HCT116 (cell line): Measurements from ENCODE around the gene MXRA8. TPM values are rescaled to one million over a fixed set of nuclear protein-coding genes. Genes with fewer than 3 reads are reported as not detected.

Experiments used
- ATAC-seq: fragments of 200-7000 bp; cut with Tn5 transposase; 2 replicates; pipeline ENCODE4 v1.9.1; 2020; ENCODE audit warnings: mild to moderate bottlenecking, moderate library complexity
- BruUV-seq: library from RNA; stranded (reverse); fragments of 400-500 nt; replicated peaks from 2 replicates; lab custom pipeline; 2021; lab: Mats Ljungman, UMichigan
- CTCF ChIA-PET: fragments of 300-600 bp; sonication (Branson Sonifier 250); formaldehyde crosslinking; loops from one replicate; lab custom pipeline; 2021; ENCODE audit warnings: antibody characterized with exemption; lab: Charles Lee
- POLR2A ChIA-PET: fragments of 300-600, 350-600 bp; sonication (Branson Sonifier 250); formaldehyde crosslinking; loops from one replicate; lab custom pipeline; 2021; ENCODE audit warnings: antibody characterized with exemption; lab: Charles Lee
- RAD21 ChIA-PET, 2 experiments: fragments of 300-600 bp; sonication (Branson Sonifier 250); formaldehyde crosslinking; loops; one replicate each; lab custom pipeline; 2023; ENCODE audit warnings: low total read pairs in 2 of 2; ENCODE audit not compliant: uncharacterized antibody in 2 of 2, unreplicated experiment in 2 of 2, low non-redundant PET in 1 of 2; lab: Charles Lee
- DNase-seq: peaks from one replicate; pipeline ENCODE4 v3.0.0-alpha.2; 2010; ENCODE audit warnings: low read depth, low spot score
- H2AFZ ChIP-seq: fragments of 200-600 bp; shearing (Covaris generic), sonication (generic); 2 replicates; pipeline ENCODE4 v1.6.1; 2017; ENCODE audit warnings: low read depth, mixed run types, mixed read lengths, antibody characterized with exemption, low read length; ENCODE audit not compliant: poor library complexity, severe bottlenecking
- H3K27ac ChIP-seq: 2 replicates; pipeline ENCODE4 v1.5.1; 2012; ENCODE audit warnings: low read depth, low read length
- H3K27me3 ChIP-seq: fragments of 200-600 bp; sonication (generic); 2 replicates; pipeline ENCODE4 v1.6.1; 2016; ENCODE audit warnings: mixed run types, low read length, mixed read lengths; ENCODE audit not compliant: insufficient read depth
- H3K36me3 ChIP-seq, 2 experiments: fragments of 200-500 bp in 1 of 2; fragments of 200-600 bp in 1 of 2; sonication (Bioruptor generic) in 1 of 2; sonication (generic) in 1 of 2; 2 replicates each; pipeline versions ENCODE4 v1.5.1 to v1.6.1; 2014 to 2016; ENCODE audit warnings: low read length in 2 of 2, inconsistent platforms in 1 of 2, mixed read lengths in 1 of 2, mixed run types in 1 of 2; ENCODE audit not compliant: insufficient read depth in 2 of 2, control insufficient read depth in 1 of 2
- H3K4me1 ChIP-seq, 2 experiments: fragments of 200-600 bp in 1 of 2; sonication (generic) in 1 of 2; 2 replicates each; pipeline versions ENCODE4 v1.5.1 to v1.6.1; 2012 to 2017; ENCODE audit warnings: low read length in 2 of 2, inconsistent platforms in 1 of 2, mild to moderate bottlenecking in 1 of 2, mixed read lengths in 1 of 2, mixed run types in 1 of 2, moderate library complexity in 1 of 2; ENCODE audit not compliant: insufficient read depth in 2 of 2, control insufficient read depth in 1 of 2
- H3K4me2 ChIP-seq: fragments of 200-600 bp; sonication (generic); 2 replicates; pipeline ENCODE4 v1.6.1; 2017; ENCODE audit warnings: mixed run types, low read length, mixed read lengths
- H3K4me3 ChIP-seq, 2 experiments: fragments of 200-600 bp in 1 of 2; sonication (generic) in 1 of 2; replicated peaks in 1 of 2; 2 replicates each; pipeline ENCODE4 v1.5.1; 2011 to 2016; ENCODE audit warnings: low read length in 2 of 2, control low read depth in 1 of 2, low read depth in 1 of 2, mild to moderate bottlenecking in 1 of 2, mixed read lengths in 1 of 2, mixed run types in 1 of 2
- H3K79me2 ChIP-seq: fragments of 200-600 bp; sonication (generic); 2 replicates; pipeline ENCODE4 v1.6.1; 2017; ENCODE audit warnings: mild to moderate bottlenecking, mixed run types, low read length, moderate library complexity, mixed read lengths; ENCODE audit not compliant: insufficient read depth
- H3K9ac ChIP-seq: fragments of 200-600 bp; sonication (generic); 2 replicates; pipeline ENCODE4 v1.6.1; 2016; ENCODE audit warnings: low read length, mixed read lengths
- H3K9me2 ChIP-seq: fragments of 200-600 bp; sonication (generic), shearing (Covaris generic); 2 replicates; pipeline ENCODE4 v1.6.1; 2017; ENCODE audit warnings: mixed run types, mild to moderate bottlenecking, moderate library complexity; ENCODE audit not compliant: insufficient read depth
- H3K9me3 ChIP-seq, 2 experiments: fragments of 200-500 bp in 1 of 2; fragments of 200-600 bp in 1 of 2; sonication (Bioruptor generic) in 1 of 2; sonication (generic) in 1 of 2; 2 replicates each; pipeline ENCODE4 v1.6.1; 2014 to 2017; ENCODE audit warnings: low read length in 2 of 2, mixed read lengths in 2 of 2, inconsistent platforms in 1 of 2, low read depth in 1 of 2, mild to moderate bottlenecking in 1 of 2, mixed run types in 1 of 2, moderate library complexity in 1 of 2; ENCODE audit not compliant: control insufficient read depth in 1 of 2, insufficient read depth in 1 of 2
- H4K20me1 ChIP-seq: fragments of 200-600 bp; sonication (generic), shearing (Covaris generic); 2 replicates; pipeline ENCODE4 v1.6.1; 2017; ENCODE audit warnings: mixed run types, mild to moderate bottlenecking, moderate library complexity; ENCODE audit not compliant: insufficient read depth
- CEBPB ChIP-seq: IDR thresholded peaks from 2 replicates; pipeline ENCODE4 v1.6.1; 2012; ENCODE audit warnings: low read depth
- EZH2 ChIP-seq: fragments of 200-600 bp; sonication (generic); IDR thresholded peaks from 2 replicates; pipeline ENCODE4 v1.6.1; 2017; ENCODE audit warnings: antibody characterized with exemption, mixed run types
- EZH2phosphoT487 ChIP-seq: fragments of 200-600 bp; IDR thresholded peaks from 2 replicates; pipeline ENCODE4 v1.6.1; 2018; ENCODE audit warnings: antibody characterized with exemption, borderline replicate concordance
- FOSL1 ChIP-seq: IDR thresholded peaks from 2 replicates; pipeline ENCODE4 v1.6.1; 2012; ENCODE audit warnings: low read depth
- JUND ChIP-seq: IDR thresholded peaks from 2 replicates; pipeline ENCODE4 v1.6.1; 2012
- POLR2A ChIP-seq: IDR thresholded peaks from 2 replicates; pipeline ENCODE4 v1.7.0; 2011; ENCODE audit warnings: borderline replicate concordance; ENCODE audit not compliant: insufficient read depth, insufficient read length; ENCODE audit errors: extremely low read depth
- POLR2AphosphoS5 ChIP-seq: IDR thresholded peaks from 2 replicates; pipeline ENCODE4 v1.6.1; 2011; ENCODE audit warnings: mild to moderate bottlenecking, low read depth, low read length, moderate library complexity
- SIN3A ChIP-seq: IDR thresholded peaks from 2 replicates; pipeline ENCODE4 v1.6.1; 2012; ENCODE audit warnings: low read depth
- SP1 ChIP-seq: IDR thresholded peaks from 2 replicates; pipeline ENCODE4 v1.6.1; 2012; ENCODE audit warnings: low read depth
- SRF ChIP-seq: IDR thresholded peaks from 2 replicates; pipeline ENCODE4 v1.6.1; 2012; ENCODE audit warnings: low read depth
- YY1 ChIP-seq: IDR thresholded peaks from 2 replicates; pipeline ENCODE4 v1.6.1; 2011; ENCODE audit warnings: low read length, low read depth, moderate library complexity, mild to moderate bottlenecking; ENCODE audit not compliant: insufficient replicate concordance; ENCODE audit errors: extremely low read depth
- ZFX ChIP-seq: fragments of 450-650 bp; IDR thresholded peaks from 2 replicates; pipeline ENCODE4 v1.6.1; 2017
- ZNF274 ChIP-seq: fragments of 200-500 bp; sonication (Bioruptor generic); IDR thresholded peaks from 2 replicates; pipeline ENCODE4 v1.6.1; 2014; ENCODE audit warnings: mild to moderate bottlenecking, low read depth, low read length, inconsistent platforms
- intact Hi-C: fragments of 100-400 bp; cut with micrococcal nuclease; formaldehyde crosslinking; loops from 2 replicates; pipeline ENCODE4 v1.10.0; 2022
- total RNA-seq: library from RNA; stranded (reverse); gene quantifications from one replicate; pipeline ENCODE4 v1.2.1, GENCODE V29; 2021; ENCODE audit not compliant: unreplicated experiment
- TF ChIP-seq, protein P1 (sequence below): IDR thresholded peaks from 2 replicates; pipeline ENCODE4 v1.6.1; 2012; ENCODE audit warnings: low read depth
- TF ChIP-seq, protein P2 (sequence below), 3 experiments: fragments of 200-600 bp in 1 of 3; sonication (generic) in 1 of 3; IDR thresholded peaks in 2 of 3; conservative IDR thresholded peaks in 1 of 3; 2 replicates each; pipeline ENCODE4 v1.5.1; 2012 to 2017; ENCODE audit warnings: low read depth in 2 of 3, low read length in 2 of 3, antibody characterized with exemption in 1 of 3, borderline replicate concordance in 1 of 3, control low read depth in 1 of 3, mild to moderate bottlenecking in 1 of 3, mixed read lengths in 1 of 3, mixed run types in 1 of 3, moderate library complexity in 1 of 3; ENCODE audit not compliant: insufficient read depth in 1 of 3
- TF ChIP-seq, protein P3 (sequence below): IDR thresholded peaks from 2 replicates; pipeline ENCODE4 v1.6.1; 2012
- TF ChIP-seq, protein P4 (sequence below): IDR thresholded peaks from 2 replicates; pipeline ENCODE4 v1.6.1; 2012
- TF ChIP-seq, protein P5 (sequence below): IDR thresholded peaks from 2 replicates; pipeline ENCODE4 v1.6.1; 2011; ENCODE audit warnings: mild to moderate bottlenecking, low read length, moderate library complexity; ENCODE audit not compliant: insufficient replicate concordance; ENCODE audit errors: extremely low read depth

MXRA8 gene
- total RNA-seq, 1 experiment from 2014 or later, result 0.74 TPM

DNA sequence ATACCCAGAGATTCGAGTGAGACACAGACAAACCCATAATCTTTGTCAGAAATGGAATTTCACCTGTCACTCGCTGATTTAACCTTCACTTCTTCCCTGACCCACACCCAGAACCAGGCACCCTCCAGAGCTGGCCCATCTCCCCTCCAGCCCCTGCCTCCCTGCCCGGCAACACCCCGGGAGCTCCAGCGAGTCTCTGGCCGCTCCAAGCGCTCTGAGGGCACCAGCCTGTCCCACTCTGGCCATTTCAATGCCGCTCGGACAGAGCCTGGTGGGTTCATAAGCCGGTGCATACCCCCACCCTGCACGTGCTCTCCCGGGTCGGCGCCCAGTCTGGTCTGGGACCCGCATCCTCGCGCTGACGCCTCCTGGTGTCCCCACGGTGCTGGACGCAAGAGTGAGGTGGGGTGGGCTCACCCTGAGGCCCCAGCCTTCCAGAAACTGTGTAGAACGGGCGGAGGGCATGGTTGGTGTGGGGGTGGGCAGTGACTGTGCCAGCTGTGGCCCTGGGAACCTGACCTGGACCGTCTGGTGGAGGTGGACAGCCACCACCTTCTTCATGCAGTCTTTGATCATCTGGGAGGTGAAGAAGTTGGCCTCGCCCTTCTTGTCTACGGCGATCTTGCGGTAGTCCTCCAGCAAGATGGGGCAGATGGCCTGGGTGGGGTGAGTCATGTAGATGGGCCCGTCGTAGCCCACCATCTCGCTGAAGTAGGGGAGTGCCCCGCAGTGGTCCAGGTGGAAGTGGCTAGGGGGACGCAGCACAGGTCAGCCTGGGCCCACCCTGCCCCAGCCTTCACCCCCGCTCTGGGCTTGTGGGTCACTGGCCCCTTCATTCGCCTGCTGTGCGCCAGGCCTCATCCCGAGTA is 39.3 kb downstream of the MXRA8 start:
- CTCF ChIA-PET, result no interaction called here
- H3K79me2 ChIP-seq, result peaks cover 90% of the 10 kb centered on the region
- no peak for TF ChIP-seq EZH2
- no peak for TF ChIP-seq ZNF274
- TF ChIP-seq, protein P1, sequence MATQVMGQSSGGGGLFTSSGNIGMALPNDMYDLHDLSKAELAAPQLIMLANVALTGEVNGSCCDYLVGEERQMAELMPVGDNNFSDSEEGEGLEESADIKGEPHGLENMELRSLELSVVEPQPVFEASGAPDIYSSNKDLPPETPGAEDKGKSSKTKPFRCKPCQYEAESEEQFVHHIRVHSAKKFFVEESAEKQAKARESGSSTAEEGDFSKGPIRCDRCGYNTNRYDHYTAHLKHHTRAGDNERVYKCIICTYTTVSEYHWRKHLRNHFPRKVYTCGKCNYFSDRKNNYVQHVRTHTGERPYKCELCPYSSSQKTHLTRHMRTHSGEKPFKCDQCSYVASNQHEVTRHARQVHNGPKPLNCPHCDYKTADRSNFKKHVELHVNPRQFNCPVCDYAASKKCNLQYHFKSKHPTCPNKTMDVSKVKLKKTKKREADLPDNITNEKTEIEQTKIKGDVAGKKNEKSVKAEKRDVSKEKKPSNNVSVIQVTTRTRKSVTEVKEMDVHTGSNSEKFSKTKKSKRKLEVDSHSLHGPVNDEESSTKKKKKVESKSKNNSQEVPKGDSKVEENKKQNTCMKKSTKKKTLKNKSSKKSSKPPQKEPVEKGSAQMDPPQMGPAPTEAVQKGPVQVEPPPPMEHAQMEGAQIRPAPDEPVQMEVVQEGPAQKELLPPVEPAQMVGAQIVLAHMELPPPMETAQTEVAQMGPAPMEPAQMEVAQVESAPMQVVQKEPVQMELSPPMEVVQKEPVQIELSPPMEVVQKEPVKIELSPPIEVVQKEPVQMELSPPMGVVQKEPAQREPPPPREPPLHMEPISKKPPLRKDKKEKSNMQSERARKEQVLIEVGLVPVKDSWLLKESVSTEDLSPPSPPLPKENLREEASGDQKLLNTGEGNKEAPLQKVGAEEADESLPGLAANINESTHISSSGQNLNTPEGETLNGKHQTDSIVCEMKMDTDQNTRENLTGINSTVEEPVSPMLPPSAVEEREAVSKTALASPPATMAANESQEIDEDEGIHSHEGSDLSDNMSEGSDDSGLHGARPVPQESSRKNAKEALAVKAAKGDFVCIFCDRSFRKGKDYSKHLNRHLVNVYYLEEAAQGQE, result no peak
- TF ChIP-seq JUND, result no peak
- no peak for TF ChIP-seq POLR2A
- TF ChIP-seq CEBPB, result no peak
- no peak for TF ChIP-seq ZFX
- TF ChIP-seq, protein P2, sequence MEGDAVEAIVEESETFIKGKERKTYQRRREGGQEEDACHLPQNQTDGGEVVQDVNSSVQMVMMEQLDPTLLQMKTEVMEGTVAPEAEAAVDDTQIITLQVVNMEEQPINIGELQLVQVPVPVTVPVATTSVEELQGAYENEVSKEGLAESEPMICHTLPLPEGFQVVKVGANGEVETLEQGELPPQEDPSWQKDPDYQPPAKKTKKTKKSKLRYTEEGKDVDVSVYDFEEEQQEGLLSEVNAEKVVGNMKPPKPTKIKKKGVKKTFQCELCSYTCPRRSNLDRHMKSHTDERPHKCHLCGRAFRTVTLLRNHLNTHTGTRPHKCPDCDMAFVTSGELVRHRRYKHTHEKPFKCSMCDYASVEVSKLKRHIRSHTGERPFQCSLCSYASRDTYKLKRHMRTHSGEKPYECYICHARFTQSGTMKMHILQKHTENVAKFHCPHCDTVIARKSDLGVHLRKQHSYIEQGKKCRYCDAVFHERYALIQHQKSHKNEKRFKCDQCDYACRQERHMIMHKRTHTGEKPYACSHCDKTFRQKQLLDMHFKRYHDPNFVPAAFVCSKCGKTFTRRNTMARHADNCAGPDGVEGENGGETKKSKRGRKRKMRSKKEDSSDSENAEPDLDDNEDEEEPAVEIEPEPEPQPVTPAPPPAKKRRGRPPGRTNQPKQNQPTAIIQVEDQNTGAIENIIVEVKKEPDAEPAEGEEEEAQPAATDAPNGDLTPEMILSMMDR (IDR thresholded peaks at IDR 0.05 in 2 of 3, conservative IDR thresholded peaks at IDR 0.05 in 1 of 3; ENCODE audit: borderline replicate concordance in 1 of 3, insufficient read depth in 1 of 3, low read depth in 2 of 3, low read length in 2 of 3), result no peak
- TF ChIP-seq FOSL1, result no peak
- no peak for TF ChIP-seq SRF
- TF ChIP-seq SIN3A, result no peak
- TF ChIP-seq, protein P3, sequence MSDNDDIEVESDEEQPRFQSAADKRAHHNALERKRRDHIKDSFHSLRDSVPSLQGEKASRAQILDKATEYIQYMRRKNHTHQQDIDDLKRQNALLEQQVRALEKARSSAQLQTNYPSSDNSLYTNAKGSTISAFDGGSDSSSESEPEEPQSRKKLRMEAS, result no peak
- no peak for TF ChIP-seq EZH2phosphoT487
- TF ChIP-seq, protein P4, sequence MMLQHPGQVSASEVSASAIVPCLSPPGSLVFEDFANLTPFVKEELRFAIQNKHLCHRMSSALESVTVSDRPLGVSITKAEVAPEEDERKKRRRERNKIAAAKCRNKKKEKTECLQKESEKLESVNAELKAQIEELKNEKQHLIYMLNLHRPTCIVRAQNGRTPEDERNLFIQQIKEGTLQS, result no peak
- TF ChIP-seq POLR2AphosphoS5, result no peak
- TF ChIP-seq YY1, result no peak
- TF ChIP-seq, protein P5, sequence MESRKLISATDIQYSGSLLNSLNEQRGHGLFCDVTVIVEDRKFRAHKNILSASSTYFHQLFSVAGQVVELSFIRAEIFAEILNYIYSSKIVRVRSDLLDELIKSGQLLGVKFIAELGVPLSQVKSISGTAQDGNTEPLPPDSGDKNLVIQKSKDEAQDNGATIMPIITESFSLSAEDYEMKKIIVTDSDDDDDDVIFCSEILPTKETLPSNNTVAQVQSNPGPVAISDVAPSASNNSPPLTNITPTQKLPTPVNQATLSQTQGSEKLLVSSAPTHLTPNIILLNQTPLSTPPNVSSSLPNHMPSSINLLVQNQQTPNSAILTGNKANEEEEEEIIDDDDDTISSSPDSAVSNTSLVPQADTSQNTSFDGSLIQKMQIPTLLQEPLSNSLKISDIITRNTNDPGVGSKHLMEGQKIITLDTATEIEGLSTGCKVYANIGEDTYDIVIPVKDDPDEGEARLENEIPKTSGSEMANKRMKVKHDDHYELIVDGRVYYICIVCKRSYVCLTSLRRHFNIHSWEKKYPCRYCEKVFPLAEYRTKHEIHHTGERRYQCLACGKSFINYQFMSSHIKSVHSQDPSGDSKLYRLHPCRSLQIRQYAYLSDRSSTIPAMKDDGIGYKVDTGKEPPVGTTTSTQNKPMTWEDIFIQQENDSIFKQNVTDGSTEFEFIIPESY, result no peak
- TF ChIP-seq SP1, result no peak

More for the DNA sequence above, 39.3 kb downstream of the MXRA8 start:
- peaks cover 9 to 25% of the 10 kb centered on the region in 2 experiments; a peak in 2 of 4 replicates for H3K36me3 ChIP-seq
- ChIA-PET POLR2A (interaction anchor here (1.3 kb wide), 2 partner anchors 9 to 19 kb away, joined by 3 to 4 read pairs; no protein-coding TSS in a partner anchor), RAD21 (no interaction called here)
- peak overlapping the region; percentile 15 for H3K9ac ChIP-seq
- ATAC-seq, result no peak
- H3K27me3 ChIP-seq, result no peaks in the 10 kb centered on the region
- no peak for DNase-seq
- no TSS peak for BruUV-seq
- H3K4me2 ChIP-seq, result peak overlapping the region; percentile 60
- peaks cover 27 to 54% of the 10 kb centered on the region in 2 experiments for H3K4me1 ChIP-seq
- H4K20me1 ChIP-seq, result peaks cover 10% of the 10 kb centered on the region; the same call in 1 of the 2 replicates
- intact Hi-C loops, result no loop called here
- H2AFZ ChIP-seq, result no peak overlapping the region
- peak overlapping the region; percentile 47 for H3K27ac ChIP-seq
- H3K9me2 ChIP-seq, result no peaks in the 10 kb centered on the region
- no peak overlapping the region for H3K4me3 ChIP-seq
- H3K9me3 ChIP-seq, result no peaks in the 10 kb centered on the region
